ENCODE measurements around the gene CBX4. TPM values are rescaled to one million over a fixed set of nuclear protein-coding genes. Genes with fewer than 3 reads are reported as not detected.

Gene CBX4
- polyA plus RNA-seq, 1 of the 3 experiments (the other 2 are of a cell fraction) = 21.9 TPM

DNA sequence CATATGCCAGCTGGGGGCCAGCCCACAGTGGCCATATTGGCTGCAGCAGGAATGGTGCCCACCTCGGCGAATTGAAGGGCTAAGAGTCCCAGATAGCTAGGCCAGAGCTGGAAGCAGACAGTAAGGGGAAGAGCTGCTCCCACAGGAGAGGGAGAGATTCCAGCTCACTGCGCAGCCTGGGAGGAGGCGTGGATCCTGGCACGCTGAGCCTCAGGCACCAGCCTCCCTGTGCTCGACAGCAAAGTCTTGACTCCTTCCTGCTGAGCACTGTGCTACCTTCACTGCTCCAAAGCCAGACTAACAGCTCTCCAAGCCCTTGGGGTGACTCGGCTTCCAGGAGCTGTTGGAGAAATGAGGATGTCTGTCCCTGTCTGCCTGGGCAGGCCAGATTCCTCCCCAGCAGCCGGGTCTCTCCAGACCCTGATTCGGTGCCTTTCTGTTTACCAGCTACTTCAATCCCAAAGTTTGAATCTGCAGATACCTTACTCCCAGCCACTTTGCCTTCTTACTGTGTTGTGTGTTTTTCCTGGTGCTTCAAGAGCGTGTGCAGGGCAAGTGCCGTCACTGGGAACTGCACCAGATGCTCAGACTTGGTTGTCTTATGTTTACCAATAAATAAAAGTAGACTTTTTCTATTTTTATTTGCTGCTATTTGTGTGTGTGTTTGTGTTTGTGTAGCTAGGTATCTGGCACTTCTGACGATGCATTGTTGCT lies 52.2 kb downstream of the CBX4 start:
- Histone ChIP-seq H3K4me1 (ENCODE audit: control insufficient read depth in 1 of 2, insufficient read depth in 2 of 2, low read depth in 1 of 2, low read length in 1 of 2) (peaks cover 0 to 38% of the 10 kb centered on the region in 2 experiments; a peak in 2 of 4 replicates), H3K4me3 (ENCODE audit: low read depth in 2 of 2, low read length in 1 of 2) (no peak overlapping the region), H3F3A (replicated peaks; ENCODE audit: insufficient read depth) (peaks cover 12% of the 10 kb centered on the region), H3K79me2 (ENCODE audit: insufficient read depth) (0 out of 2 replicates have a peak, but pooled peaks cover 2% of the 10 kb centered on the region), H2AFZ (ENCODE audit: low read depth) (no peak overlapping the region), H3K36me3 (replicated peaks in 1 of 2; ENCODE audit: control insufficient read depth in 1 of 2, insufficient read depth in 2 of 2, low read length in 1 of 2) (peaks cover 4 to 31% of the 10 kb centered on the region in 2 experiments), H3K27ac (ENCODE audit: low read depth in 2 of 2, low read length in 1 of 2) (peak overlapping the region in 1 of 2 experiments; percentile 47; a peak in 1 of 4 replicates), H3K4me2 (no peak overlapping the region), H3K9ac (no peak overlapping the region), H4K20me1 (ENCODE audit: insufficient read depth) (peaks cover 15% of the 10 kb centered on the region; the same call in 1 of the 2 replicates), H3K9me3 (no peaks in the 10 kb centered on the region), H3K27me3 (ENCODE audit: insufficient read depth) (no peaks in the 10 kb centered on the region), H3K9me2 (no peaks in the 10 kb centered on the region)
- TF ChIP-seq SMC3 (IDR thresholded peaks at IDR 0.05; ENCODE audit: low read depth, low read length) = no peak
- TF ChIP-seq FOXJ3 (CRISPR knock-in tag; IDR thresholded peaks at IDR 0.05) = no peak
- TF ChIP-seq, protein P1, sequence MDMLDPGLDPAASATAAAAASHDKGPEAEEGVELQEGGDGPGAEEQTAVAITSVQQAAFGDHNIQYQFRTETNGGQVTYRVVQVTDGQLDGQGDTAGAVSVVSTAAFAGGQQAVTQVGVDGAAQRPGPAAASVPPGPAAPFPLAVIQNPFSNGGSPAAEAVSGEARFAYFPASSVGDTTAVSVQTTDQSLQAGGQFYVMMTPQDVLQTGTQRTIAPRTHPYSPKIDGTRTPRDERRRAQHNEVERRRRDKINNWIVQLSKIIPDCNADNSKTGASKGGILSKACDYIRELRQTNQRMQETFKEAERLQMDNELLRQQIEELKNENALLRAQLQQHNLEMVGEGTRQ (IDR thresholded peaks at IDR 0.05; ENCODE audit: borderline replicate concordance, low read depth, low read length) = no peak
- no peak for TF ChIP-seq MXI1 (IDR thresholded peaks at IDR 0.05; ENCODE audit: low read depth, low read length)
- TF ChIP-seq NFIC (IDR thresholded peaks at IDR 0.05; ENCODE audit: borderline replicate concordance) = no peak
- TF ChIP-seq TCF12 (IDR thresholded peaks at IDR 0.05) = no peak
- TF ChIP-seq, protein P2, sequence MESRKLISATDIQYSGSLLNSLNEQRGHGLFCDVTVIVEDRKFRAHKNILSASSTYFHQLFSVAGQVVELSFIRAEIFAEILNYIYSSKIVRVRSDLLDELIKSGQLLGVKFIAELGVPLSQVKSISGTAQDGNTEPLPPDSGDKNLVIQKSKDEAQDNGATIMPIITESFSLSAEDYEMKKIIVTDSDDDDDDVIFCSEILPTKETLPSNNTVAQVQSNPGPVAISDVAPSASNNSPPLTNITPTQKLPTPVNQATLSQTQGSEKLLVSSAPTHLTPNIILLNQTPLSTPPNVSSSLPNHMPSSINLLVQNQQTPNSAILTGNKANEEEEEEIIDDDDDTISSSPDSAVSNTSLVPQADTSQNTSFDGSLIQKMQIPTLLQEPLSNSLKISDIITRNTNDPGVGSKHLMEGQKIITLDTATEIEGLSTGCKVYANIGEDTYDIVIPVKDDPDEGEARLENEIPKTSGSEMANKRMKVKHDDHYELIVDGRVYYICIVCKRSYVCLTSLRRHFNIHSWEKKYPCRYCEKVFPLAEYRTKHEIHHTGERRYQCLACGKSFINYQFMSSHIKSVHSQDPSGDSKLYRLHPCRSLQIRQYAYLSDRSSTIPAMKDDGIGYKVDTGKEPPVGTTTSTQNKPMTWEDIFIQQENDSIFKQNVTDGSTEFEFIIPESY (IDR thresholded peaks at IDR 0.05; ENCODE audit: borderline replicate concordance, low read depth) = no peak
- TF ChIP-seq, protein P3, sequence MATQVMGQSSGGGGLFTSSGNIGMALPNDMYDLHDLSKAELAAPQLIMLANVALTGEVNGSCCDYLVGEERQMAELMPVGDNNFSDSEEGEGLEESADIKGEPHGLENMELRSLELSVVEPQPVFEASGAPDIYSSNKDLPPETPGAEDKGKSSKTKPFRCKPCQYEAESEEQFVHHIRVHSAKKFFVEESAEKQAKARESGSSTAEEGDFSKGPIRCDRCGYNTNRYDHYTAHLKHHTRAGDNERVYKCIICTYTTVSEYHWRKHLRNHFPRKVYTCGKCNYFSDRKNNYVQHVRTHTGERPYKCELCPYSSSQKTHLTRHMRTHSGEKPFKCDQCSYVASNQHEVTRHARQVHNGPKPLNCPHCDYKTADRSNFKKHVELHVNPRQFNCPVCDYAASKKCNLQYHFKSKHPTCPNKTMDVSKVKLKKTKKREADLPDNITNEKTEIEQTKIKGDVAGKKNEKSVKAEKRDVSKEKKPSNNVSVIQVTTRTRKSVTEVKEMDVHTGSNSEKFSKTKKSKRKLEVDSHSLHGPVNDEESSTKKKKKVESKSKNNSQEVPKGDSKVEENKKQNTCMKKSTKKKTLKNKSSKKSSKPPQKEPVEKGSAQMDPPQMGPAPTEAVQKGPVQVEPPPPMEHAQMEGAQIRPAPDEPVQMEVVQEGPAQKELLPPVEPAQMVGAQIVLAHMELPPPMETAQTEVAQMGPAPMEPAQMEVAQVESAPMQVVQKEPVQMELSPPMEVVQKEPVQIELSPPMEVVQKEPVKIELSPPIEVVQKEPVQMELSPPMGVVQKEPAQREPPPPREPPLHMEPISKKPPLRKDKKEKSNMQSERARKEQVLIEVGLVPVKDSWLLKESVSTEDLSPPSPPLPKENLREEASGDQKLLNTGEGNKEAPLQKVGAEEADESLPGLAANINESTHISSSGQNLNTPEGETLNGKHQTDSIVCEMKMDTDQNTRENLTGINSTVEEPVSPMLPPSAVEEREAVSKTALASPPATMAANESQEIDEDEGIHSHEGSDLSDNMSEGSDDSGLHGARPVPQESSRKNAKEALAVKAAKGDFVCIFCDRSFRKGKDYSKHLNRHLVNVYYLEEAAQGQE (IDR thresholded peaks at IDR 0.05; ENCODE audit: low read depth, low read length) = no peak
- TF ChIP-seq, protein P4, sequence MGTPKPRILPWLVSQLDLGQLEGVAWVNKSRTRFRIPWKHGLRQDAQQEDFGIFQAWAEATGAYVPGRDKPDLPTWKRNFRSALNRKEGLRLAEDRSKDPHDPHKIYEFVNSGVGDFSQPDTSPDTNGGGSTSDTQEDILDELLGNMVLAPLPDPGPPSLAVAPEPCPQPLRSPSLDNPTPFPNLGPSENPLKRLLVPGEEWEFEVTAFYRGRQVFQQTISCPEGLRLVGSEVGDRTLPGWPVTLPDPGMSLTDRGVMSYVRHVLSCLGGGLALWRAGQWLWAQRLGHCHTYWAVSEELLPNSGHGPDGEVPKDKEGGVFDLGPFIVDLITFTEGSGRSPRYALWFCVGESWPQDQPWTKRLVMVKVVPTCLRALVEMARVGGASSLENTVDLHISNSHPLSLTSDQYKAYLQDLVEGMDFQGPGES (IDR thresholded peaks at IDR 0.05; ENCODE audit: low read depth, low read length) = no peak
- TF ChIP-seq, protein P5, sequence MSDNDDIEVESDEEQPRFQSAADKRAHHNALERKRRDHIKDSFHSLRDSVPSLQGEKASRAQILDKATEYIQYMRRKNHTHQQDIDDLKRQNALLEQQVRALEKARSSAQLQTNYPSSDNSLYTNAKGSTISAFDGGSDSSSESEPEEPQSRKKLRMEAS (IDR thresholded peaks at IDR 0.05; ENCODE audit: low read depth) = no peak
- TF ChIP-seq EP300 (IDR thresholded peaks at IDR 0.05; ENCODE audit: borderline replicate concordance in 1 of 2, low read depth in 1 of 2, low read length in 1 of 2) = no peak
- no peak for TF ChIP-seq YY1 (IDR thresholded peaks at IDR 0.05; ENCODE audit: low read depth)
- TF ChIP-seq, protein P6, sequence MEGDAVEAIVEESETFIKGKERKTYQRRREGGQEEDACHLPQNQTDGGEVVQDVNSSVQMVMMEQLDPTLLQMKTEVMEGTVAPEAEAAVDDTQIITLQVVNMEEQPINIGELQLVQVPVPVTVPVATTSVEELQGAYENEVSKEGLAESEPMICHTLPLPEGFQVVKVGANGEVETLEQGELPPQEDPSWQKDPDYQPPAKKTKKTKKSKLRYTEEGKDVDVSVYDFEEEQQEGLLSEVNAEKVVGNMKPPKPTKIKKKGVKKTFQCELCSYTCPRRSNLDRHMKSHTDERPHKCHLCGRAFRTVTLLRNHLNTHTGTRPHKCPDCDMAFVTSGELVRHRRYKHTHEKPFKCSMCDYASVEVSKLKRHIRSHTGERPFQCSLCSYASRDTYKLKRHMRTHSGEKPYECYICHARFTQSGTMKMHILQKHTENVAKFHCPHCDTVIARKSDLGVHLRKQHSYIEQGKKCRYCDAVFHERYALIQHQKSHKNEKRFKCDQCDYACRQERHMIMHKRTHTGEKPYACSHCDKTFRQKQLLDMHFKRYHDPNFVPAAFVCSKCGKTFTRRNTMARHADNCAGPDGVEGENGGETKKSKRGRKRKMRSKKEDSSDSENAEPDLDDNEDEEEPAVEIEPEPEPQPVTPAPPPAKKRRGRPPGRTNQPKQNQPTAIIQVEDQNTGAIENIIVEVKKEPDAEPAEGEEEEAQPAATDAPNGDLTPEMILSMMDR (IDR thresholded peaks at IDR 0.05) = no peak
- TF ChIP-seq POLR2AphosphoS5 (IDR thresholded peaks at IDR 0.05; ENCODE audit: low read depth, low read length) = no peak; the same call in 1 of the 2 replicates
- no peak for TF ChIP-seq JUND (IDR thresholded peaks at IDR 0.05)
- TF ChIP-seq, protein P7, sequence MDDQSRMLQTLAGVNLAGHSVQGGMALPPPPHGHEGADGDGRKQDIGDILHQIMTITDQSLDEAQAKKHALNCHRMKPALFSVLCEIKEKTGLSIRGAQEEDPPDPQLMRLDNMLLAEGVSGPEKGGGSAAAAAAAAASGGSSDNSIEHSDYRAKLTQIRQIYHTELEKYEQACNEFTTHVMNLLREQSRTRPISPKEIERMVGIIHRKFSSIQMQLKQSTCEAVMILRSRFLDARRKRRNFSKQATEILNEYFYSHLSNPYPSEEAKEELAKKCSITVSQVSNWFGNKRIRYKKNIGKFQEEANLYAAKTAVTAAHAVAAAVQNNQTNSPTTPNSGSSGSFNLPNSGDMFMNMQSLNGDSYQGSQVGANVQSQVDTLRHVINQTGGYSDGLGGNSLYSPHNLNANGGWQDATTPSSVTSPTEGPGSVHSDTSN (IDR thresholded peaks at IDR 0.05) = no peak
- TF ChIP-seq, protein P8, sequence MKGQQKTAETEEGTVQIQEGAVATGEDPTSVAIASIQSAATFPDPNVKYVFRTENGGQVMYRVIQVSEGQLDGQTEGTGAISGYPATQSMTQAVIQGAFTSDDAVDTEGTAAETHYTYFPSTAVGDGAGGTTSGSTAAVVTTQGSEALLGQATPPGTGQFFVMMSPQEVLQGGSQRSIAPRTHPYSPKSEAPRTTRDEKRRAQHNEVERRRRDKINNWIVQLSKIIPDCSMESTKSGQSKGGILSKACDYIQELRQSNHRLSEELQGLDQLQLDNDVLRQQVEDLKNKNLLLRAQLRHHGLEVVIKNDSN (IDR thresholded peaks at IDR 0.05; ENCODE audit: borderline replicate concordance, low read depth) = no peak
- TF ChIP-seq TEAD4 (IDR thresholded peaks at IDR 0.05; ENCODE audit: borderline replicate concordance, insufficient read depth) = no peak
- ChIA-PET POLR2A (interaction anchor here (1.2 to 1.6 kb wide), 3 partner anchors 8 to 44 kb away, joined by 4 to 10 read pairs (median 9); partner anchors contain the start of genes CBX2 and CBX8), CTCF (interaction anchor here (0.8 to 2.1 kb wide), 5 partner anchors 9 to 45 kb away, joined by 3 to 16 read pairs (median 9); partner anchors contain the start of gene CBX2)
- 85% methylated on average over 12 of the region's 12 CpGs for WGBS (ENCODE audit: low lambda C conversion rate)
- no peak for DNase-seq

Data from SK-N-SH (cell line).